NCI-H524 treated with DMSO at 0.1 percent for 48 hours (cell line): ENCODE data around the gene GNB1L.

ENCODE experiments used
- DNase-seq: peaks from one replicate; lab custom pipeline; 2025; lab: John Stamatoyannopoulos, UW

Gene GNB1L

DNA sequence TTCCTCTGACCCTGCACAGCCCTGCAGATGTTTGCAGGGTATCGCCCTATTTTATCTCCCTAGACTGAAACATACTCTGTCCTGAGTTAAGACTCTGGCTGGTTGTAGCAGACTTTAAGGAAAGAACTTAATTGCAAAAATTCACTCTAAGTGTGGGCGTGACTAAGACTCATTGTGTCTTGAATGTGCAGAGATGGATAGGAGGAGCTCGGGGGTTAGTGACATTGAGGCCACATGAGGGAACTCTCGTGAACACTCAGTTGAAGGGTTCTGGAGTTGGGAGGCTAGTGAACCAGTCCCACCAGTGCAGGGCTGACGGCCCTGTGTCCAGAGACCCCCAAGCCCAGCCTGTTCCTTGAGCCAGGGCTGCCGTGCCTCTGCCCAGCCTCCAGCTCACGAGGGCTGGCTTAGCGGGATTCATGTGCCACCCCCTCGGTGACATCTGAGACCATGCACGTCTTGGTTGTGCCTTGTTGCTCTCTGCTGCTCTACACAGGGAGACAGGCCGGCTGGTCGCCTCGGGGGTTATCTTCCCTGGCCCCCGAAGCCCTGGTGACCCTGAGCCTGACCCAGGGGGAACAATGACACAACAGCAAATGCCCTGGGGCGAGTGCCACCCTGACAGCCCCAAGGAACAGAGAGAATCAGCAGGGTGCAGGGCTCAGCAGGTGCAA is 105.5 kb downstream of the GNB1L start:
- no peak for DNase-seq

DNA sequence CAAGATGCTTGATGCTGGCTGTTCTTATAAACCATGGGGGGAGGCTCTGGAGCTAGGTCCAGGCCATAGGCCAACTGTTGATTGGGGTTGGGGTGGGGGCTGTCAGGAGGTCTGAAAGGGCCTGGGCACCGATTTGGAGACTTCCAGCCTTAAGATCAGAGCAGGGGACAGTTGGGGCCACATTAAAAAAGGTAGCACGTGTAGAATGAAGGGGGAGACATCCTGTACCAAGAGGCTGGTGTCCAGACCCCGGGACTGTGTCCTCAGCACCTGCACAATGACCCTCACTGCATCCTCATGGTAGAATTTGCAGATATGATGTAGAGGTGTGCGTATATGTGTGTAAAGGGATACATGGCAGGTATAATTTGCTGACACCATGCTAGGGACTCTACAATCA is 106.5 kb downstream of the GNB1L start:
- no peak for DNase-seq

DNA sequence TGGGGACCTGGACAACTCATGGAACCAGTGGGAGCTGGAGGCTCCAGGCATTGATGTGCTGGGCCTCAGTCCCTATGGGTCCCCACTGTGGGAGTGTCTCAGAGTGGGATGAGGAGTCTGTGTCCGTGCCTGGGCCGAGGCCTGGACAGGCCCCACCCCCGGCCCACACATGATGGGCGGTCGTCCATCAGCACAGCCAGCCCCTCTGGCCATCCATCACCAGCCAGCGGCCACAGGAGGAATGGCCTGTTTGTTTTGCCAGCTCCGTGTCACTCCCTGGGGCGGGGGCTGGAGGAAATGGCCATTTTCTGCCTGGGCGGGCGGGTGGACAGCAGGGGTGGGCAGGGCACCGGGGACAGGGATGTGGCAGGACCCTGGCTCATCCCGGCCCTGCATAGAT is 107.1 kb downstream of the GNB1L start:
- DNase-seq, result no peak

DNA sequence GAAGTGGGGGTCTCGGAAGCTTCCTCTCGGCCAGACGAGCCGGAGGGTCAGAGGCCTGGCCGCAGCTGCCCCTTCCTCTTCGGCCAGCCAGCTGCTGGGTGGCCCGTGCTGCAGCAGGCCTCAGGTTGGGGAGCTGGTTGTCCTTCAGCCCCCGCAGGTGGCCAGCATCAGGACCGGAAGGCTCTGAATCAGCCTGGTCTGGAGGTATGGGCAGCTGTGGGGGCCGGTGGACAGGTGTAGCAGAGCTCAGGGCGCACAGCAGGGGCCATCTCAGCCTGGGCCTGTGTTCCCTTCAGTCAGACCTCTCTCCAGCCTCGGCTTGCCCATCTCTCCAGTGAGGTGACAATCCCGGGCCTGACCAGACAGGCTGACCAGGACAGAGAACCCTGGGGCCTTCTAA is 107.9 kb downstream of the GNB1L start:
- no peak for DNase-seq

DNA sequence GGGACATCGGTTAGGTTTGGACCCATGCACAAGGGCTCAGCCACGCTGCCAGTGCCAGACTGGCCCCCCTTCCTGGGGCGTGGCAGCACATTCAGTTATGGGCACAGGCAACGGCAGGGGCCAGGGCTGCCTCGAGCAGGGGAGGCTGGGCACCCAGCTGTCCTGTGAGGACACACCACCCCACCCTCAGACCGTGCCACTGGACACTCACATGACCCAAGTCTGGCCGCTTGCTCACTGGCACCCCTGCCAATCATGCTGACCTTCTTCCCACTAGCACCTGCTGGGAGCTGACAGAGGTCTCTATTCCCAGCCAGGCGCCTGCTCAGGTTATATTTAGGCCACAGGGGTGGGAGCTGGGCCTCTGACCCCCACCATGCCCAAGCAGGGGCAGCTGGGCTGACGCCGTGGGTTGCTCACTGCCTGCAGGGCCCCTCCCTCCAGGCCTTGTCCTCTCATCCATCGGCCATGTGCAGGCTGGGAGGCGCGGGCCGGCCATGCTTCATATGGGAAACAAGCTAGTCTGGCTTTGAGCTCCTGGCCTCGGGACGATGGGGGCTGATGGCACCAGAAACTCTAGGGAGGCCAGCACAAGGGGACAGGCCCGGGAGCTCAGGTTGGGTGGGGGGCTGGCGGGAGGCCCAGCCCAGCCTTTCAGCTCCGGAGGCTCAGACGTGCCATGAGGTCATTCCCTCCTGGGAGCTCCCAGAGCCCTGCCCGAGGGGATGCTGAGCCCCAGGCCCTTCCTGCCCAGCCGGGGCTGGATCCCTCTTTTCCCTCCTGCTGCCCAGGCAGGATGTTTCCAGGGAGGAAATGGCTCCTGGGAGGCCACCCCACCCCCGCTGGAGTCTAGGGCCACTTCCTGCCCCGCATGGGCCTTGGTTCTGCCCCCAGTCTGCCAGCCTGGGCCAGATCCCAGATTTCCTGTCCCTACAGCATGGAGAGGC is 109.2 kb downstream of the GNB1L start:
- no peak for DNase-seq

DNA sequence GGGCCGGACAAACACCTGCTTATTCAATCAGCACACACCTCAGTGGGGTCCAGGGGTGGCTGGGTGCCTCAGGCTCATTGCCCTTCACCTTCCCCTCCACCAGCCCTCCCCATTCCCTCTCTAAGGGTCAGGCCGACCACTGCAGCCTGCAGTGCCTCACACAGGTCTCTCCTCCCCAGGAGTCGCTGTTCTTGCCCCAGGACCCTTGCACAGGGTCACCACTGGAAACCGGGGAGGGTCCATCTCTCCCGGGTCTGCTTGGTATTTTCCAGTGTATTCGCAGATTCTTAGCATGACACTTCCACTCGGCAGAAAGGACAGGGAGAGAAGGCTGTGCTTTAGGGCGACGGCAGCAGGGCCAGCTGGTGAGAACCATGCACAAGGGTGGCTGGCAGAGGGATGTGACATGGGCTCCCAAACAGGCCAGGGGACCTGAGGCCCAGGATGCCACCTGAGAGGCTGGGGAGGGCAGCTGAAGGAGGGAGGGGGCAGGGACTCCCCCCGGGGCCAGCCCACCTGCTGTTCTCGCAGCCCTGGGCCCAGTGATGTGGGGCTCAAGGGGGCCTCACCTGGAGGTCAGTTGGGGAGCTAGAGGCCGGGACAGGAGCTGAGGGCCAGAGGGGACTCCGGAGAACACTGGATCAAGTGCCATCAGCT is 110.2 kb downstream of the GNB1L start:
- DNase-seq, result no peak

DNA sequence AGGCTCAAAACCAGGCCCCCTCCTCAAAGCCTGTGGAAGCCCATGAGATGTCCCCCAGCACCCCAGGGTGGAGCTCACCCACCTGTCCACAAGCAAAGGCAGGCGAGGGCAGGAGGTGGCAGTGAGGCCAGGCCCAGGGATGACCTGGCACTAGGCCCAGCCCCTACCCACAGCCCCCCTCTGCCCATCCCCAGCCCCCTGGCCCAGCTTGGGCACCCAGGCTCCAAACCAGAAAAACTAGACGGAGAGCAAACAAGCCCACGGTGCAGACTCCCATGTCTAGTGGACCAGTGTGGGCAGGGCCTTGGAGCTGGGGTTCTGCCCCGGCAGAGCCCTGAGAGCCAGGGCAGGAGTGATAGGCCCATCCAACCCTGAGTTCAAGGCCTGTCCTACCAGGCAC is 111.0 kb downstream of the GNB1L start:
- DNase-seq, result no peak

DNA sequence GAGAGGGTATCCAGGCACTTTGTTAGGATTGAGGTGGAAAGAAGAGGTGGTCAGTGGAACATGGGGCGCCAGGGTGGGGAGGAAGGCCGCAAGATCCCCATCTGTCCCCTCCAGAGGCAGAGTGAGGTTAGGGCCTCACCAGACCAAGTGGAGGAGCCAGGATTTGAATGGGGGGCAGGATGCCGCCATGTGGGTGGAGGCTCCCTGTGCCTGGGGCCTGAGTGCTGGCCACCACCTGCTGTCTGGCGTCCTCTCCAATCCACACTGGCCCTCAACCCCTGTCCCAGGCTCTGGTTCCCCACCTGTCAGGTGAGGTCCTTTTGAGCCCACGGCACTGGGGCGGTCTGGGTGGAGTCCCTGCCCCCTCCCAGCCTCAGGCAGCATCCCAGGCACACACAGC is 111.6 kb downstream of the GNB1L start:
- no peak for DNase-seq

DNA sequence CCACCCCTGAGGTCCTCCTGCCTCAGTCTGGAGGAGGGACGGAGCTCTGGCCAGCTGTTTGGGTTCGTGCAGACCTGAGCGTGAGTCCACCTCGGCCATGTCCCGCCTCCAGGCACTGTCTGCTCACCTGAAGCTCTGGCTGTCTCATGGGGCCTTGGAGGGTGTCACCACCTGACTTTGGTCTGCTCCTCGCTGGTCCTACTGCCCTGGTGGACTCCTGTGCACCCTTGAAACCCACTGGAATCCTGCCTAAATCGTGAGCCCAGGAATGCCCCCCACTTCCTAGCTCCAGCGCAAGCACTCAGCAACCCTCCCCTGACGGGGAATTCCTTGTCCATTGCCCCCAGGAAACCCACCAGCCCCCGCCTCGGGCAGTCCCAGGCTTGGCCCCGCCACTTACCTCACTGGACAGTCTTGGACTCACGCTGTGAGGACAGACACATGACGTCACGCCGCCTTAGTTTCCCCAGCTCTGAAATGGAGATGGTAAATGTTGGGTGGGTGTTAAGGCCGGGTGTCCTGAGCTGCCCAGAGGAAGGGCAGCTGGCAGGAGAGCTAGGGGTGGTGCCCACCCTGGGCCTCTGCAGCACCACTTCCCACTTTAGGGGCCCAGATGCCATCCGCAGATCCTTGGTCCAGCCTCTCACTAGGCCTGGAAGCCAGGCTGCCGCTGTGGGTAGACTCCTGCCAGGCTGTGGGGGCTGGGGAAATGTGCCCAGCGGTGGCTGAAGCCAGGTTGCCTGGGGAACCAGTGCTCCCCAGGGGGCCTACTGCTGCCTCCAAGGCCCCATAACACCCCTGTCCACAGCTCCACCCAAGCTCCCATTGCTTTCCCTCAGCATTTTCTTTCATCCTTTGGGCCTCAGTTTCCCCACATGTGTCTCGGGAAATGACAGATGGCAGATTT is 112.3 kb downstream of the GNB1L start:
- DNase-seq, result no peak

DNA sequence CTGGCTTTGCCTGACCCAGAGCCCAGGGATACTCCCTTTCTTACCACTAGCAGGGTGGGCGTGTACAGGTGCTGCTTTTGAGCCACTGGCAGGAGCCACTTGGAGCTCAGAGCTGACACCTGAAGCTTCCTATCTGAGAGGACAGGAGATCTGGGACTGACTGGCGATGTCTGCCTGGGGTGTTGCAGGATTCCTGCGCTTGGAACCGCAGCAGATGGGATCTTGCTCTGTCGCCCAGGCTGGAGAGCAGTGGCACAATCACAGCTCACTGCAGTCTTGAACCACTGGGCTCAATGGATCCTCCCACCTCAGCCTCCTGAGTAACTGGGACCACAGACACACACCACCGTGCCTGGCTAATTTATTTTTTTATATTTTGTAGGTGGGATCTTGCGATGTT is 113.6 kb downstream of the GNB1L start:
- DNase-seq, result no peak

DNA sequence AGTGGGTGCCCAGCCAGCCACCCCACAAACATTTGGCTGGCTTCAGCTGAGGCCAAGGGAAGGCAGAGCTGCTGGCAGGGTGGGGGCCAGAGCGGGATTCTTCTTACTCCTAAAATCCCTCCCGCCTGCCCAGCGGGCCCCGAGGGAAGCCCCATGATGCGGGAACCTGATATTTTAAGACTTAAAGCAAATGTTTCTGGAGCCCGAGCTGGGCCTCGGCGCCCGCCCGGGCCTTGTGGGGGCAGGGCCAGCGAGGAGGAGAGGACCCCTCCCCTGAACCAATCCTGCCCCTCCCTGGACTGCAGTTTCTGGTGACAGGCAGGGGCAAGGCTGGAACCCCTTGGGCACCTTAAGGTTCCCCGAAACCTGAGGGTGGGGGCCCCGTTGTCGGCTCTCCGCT is 114.1 kb downstream of the GNB1L start:
- no peak for DNase-seq

DNA sequence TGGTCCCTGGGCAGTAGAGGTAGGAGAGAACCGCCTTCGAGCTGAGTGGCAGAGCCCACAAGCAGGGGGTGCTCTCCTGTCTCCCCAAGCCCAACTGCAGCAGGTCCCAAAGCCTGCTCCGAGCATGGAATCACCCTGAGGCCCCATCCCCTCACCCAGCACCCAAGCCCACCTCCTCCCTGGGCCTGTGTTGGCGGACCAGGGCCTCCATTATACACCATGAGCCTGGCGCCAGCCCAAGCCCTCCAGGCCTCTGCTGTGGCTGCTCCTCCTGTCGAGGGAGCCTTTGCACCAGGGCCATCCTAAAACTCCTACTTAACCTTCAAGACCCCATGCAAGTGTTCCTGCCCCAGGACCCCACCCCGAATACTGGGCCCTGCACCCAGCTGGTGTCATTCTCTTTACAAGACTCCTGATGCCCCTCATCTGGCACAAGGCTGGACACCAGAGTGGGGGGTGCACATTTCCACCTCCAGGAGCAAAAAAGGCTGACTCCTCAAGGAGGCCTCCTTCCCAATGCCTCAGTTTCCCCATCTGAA is 114.7 kb downstream of the GNB1L start:
- DNase-seq, result no peak

DNA sequence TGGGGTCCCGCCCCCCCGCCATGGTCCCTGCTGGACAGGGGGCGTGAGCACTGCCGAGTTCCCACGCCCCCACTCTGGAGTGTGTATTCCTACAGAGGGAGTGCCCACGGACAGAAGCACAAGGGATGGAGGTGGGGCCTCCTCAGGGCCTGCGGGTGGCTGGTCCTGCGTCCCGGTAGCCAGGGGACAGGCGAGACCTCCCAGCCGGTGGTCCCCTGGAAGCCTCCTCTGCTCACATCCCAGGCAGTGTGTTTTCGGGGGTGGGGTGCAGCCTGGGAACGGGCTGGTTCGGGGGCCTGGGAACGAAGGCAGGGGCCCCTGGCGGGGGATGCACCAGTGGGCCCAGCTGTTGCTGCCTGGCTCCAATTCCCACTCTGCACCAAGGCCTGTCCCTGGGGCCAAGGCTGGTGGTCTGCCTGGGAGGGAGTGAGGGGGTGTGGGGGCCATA is 115.2 kb downstream of the GNB1L start:
- DNase-seq, result no peak

DNA sequence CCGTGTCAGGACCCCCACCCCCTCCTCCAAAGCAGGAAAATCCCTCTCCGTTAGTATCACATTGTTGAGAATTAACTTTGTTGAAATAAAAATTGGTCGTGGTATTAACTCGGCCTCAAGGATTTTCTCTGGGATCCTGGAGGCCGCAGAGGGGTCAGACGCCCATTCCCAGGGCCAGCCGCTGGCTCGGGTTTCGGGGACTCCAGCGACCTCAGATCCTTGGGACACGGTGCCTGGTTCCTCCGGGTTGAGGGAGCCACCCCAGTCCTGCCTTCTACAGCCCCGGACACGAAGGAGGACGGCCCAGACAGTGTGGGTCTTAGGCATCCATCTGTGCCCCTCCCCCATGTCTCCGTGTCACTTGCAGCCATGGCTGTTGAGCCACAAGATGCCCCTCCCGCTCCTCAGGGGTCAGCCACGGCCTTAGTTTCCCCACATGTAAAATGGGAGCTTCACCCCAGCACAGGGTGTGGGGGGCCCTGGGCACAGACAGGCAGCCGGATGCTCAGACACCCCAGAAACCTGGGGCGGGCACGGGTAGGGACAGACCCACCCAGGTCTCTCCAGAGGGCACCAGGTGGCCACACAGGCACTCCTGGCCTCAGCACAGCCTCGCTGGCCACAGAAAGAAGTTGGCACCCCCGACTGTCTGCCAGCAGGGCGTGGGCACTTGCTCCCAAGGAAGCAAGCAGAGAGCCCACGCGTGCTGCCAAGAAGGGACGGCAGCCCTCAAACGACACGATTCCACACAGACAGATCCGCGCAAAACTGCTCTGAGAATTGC is 115.8 kb downstream of the GNB1L start:
- no peak for DNase-seq

DNA sequence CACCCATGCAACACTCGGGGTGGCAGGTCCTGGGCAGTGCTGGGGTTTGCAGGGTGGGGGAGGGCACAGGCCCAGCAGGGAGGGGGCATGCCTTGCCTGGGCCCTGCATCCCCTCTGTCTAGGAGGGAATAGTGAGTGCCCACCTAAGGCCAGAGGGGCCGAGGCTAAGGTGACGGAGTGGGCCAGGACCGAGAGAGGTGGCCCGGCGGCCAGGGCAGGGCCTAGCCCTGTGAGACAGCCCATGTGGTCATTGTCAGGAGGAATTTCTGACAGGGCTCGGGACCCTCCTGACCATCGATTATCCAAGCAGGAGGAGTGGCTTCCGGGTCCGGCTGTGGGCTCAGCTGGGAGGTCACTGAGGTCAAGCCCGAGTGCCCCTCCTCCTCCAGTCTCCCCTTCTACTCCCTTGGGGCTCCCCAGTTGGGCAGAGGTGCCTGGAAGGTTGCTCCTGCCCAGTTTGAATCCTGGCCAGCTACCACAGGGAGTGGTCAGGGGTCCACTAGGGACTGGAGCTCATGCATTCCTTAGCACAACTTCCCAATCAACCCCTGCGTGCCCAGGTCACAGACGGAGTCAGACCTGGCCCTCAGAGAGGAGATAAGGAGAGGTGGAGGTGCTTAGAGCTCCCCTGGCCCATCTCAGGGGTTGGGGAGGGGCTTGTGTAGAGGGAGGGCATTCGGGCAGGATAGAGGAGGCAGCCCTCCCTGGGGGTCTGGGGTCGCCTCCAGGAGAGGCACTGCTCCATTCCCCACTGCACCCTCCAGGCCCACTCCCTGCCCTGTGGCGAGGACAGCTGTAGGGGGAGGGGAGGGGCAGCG is 116.6 kb downstream of the GNB1L start:
- no peak for DNase-seq

DNA sequence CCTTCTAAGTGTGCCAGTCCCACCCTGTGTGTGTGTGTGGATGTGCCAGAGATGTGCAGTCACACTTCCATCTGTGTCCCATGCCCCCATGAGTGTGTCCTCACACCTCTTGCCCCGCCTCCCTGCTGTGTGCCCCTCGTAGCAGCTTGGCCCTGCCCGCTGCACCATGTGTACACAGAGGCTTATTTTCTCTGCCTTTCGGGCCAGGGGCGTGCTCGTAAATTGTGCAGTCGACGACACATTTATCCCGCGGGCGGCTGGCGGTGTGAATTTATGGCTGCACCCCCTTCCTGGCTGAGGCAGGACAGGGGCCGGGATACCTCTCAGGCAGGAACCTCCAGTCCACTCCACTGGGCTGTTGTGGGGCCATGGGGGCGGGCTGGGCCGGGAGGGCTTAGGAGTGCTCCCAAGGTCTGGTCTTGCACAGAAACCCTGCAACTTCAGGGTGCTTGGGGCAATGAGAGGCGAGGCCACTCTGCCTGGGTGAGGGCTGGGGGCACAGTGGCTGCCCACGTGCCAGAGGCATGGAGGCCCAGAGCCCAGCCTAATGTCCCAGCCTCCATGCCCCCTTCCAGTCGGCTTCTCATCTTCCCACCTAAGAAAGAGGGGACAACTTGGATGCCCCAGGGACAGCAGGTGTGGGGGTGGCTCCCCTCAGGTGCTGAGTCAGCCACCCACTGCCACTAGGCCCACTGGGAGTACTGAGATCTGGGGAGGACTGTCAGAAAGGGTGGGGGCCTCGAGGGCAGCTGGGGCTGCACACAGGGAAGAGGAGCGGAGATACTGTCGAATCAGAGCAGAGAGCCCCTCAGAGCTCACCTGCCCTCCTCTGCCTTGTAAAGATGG is 118.8 kb downstream of the GNB1L start:
- no peak for DNase-seq

DNA sequence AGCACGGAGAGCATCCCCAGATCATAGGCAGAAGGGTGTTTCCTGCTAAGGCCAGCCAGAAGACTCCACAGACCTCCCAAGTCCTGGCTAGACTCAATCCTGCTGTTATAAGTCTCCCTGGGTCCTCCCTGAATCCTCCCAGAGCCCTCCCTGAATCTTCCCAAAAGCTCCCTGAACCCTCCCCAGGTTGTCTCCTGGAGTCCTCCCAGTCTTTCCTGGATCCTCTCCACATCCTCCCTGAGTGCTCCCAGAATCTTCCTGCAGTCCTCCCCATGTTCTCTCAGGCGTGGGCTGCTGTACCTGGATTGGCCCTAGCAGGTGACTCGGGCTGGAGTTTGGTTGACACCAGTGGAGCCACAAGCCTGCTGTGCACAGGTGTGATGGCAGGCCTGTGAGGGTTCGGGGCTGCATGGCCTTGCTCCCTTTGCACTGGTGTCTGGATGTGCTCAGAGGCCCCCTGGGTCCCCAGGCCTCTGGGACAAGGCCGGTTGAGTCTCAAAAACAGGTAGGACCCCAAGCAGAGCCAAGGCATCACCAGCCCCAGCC is 119.8 kb downstream of the GNB1L start:
- no peak for DNase-seq

DNA sequence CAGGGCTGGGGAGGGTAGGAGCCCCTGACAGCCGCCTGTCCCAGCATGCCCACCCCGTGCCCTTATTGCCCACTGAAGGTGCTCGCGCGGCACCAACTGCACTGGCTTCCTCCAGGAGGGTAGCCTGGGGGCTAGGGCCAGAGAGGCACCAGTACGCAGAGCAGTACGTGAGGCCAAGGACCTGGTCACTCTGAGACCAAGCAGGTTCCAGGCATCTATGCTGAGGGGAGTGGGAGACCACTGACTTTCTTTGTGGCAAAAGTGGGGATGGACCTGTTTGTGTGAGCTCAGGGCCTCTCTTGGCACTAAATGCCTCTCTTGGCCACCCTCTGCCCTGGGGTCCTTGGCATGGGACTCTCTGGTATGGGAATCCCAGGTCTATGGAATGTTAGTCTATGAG is 120.5 kb downstream of the GNB1L start:
- no peak for DNase-seq

DNA sequence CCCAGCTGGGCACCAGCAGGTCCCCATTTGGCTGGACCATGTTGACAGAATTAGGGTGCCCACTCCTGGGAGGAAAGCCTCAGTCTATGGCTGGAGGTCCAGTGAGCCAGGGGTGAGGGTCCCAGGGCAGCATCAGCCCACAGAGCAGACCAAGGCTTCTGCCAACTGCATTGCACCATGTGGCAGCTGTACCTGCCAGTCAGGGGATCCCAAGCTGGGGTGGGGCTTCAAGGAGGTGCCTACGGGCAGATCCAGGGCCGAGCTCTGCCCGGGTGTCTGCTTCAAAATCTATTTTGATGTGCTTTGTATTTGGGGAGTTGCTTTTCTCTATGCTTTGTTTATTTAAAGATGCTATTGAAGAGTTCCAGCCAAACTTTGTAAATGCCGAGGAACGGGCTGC is 120.9 kb downstream of the GNB1L start:
- DNase-seq, result no peak
